ENCODE measurements around the gene GLI2. TPM values are rescaled to one million over a fixed set of nuclear protein-coding genes. Genes with fewer than 3 reads are reported as not detected.

GLI2 gene
- total and polyA plus RNA-seq, 2 donors (not counting 1 experiment from before 2014, with no cell fraction given) = not detected

DNA sequence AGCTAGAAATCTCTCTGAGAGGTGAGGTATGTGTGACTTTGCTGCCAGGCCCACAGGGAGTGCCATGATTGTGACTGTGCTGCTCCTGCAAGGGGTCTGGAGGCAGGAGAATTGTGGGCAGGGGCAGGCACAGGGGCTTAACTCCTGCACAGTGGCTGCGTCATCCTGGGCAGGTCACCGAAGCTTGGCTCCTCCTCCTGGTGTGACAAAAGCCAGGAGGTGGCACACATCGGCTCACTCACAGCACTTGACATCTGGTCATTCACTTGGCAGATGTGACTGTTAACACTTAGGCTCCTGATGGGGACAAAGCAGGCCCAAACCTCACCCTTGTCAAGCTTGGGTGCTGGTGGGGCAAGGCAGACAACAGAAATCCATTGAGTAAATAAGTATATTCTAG lies 36.4 kb upstream of the GLI2 start:
- Mint-ChIP-seq H3K4me1 (peaks cover 2% of the 10 kb centered on the region), H3K27ac (no peak overlapping the region), H3K9me3 (ENCODE audit: insufficient read depth) (no peaks in the 10 kb centered on the region), H3K27me3 (peaks cover 36% of the 10 kb centered on the region), H3K4me3 (no peak overlapping the region)
- ATAC-seq (ENCODE audit: low read depth) (no peak), DNase-seq (no peak)
- no peaks in the 10 kb centered on the region for H4K20me1 ChIP-seq (ENCODE audit: control insufficient read depth, insufficient read depth, low read length, poor library complexity, severe bottlenecking)
- WGBS (ENCODE audit: insufficient coverage) = 80% methylated on average over 3 of the region's 3 CpGs
- peaks cover 0 to 20% (median 7%) of the 10 kb centered on the region in 4 experiments for H3K27me3 ChIP-seq (replicated peaks in 1 of 4; ENCODE audit: control extremely low read depth in 1 of 4, control insufficient read depth in 3 of 4, insufficient read depth in 4 of 4, low read length in 3 of 4)
- H3K36me3 ChIP-seq (replicated peaks in 1 of 2; ENCODE audit: control extremely low read depth in 1 of 2, control insufficient read depth in 1 of 2, extremely low read depth in 1 of 2, insufficient read depth in 2 of 2, low read length in 1 of 2) = no peaks in the 10 kb centered on the region
- H3K4me2 ChIP-seq (replicated peaks; ENCODE audit: low read depth, low read length, poor library complexity, severe bottlenecking) = no peak overlapping the region
- peaks cover 0 to 7% (median 0%) of the 10 kb centered on the region in 3 donors for H3K9me3 ChIP-seq (ENCODE audit: control extremely low read depth in 1 of 3, control insufficient read depth in 2 of 3, insufficient read depth in 1 of 3, low read length in 2 of 3)
- H3K4me1 ChIP-seq (ENCODE audit: control insufficient read depth in 2 of 2, insufficient read depth in 2 of 2, low read length in 2 of 2) = peaks cover 0 to 4% of the 10 kb centered on the region in 2 donors
- H3K9ac ChIP-seq (ENCODE audit: low read length) = no peak overlapping the region
- intact Hi-C loops (cut with micrococcal nuclease) = no loop called here
- no peak overlapping the region for H2AFZ ChIP-seq (ENCODE audit: insufficient read depth, low read depth, low read length, poor library complexity, severe bottlenecking)
- no peaks in the 10 kb centered on the region for H3K79me2 ChIP-seq (ENCODE audit: control insufficient read depth, insufficient read depth, low read length)
- H3K4me3 ChIP-seq (ENCODE audit: control extremely low read depth in 1 of 5, extremely low read depth in 1 of 5, insufficient read depth in 1 of 5, low read depth in 2 of 5, low read length in 4 of 5) = no peak overlapping the region
- ChIA-PET CTCF (no interaction called here), POLR2A (no interaction called here)
- TF ChIP-seq, protein P1, sequence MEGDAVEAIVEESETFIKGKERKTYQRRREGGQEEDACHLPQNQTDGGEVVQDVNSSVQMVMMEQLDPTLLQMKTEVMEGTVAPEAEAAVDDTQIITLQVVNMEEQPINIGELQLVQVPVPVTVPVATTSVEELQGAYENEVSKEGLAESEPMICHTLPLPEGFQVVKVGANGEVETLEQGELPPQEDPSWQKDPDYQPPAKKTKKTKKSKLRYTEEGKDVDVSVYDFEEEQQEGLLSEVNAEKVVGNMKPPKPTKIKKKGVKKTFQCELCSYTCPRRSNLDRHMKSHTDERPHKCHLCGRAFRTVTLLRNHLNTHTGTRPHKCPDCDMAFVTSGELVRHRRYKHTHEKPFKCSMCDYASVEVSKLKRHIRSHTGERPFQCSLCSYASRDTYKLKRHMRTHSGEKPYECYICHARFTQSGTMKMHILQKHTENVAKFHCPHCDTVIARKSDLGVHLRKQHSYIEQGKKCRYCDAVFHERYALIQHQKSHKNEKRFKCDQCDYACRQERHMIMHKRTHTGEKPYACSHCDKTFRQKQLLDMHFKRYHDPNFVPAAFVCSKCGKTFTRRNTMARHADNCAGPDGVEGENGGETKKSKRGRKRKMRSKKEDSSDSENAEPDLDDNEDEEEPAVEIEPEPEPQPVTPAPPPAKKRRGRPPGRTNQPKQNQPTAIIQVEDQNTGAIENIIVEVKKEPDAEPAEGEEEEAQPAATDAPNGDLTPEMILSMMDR (IDR thresholded peaks at IDR 0.05) = no peak
- TF ChIP-seq EZH2 (IDR thresholded peaks at IDR 0.05; ENCODE audit: borderline replicate concordance, insufficient read depth, low read depth, low read length, poor library complexity, severe bottlenecking) = no peak
- H3K27ac ChIP-seq (ENCODE audit: low read length in 2 of 2) = no peak overlapping the region

DNA sequence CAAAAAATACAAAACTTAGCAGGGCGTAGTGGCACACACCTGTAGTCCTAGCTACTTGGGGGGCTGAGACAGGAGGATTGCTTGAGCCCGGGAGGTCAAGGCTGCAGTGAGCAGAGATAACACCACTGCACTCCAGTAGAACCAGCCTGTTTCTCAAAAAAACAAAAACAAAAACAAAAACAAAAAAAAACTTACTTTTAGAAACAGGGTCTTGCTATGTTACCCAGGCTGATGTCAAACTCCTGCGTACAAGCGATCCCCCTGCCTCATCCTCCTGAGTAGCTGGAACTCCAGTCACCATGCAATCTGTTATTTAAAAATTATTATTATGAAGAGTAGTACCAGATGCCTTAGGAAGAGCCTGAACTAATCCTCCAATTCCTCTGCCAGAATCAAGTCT lies 35.0 kb upstream of the GLI2 start:
- peaks cover 0 to 3% of the 10 kb centered on the region in 2 donors for H3K4me1 ChIP-seq (ENCODE audit: control insufficient read depth in 2 of 2, insufficient read depth in 2 of 2, low read length in 2 of 2)
- H4K20me1 ChIP-seq (ENCODE audit: control insufficient read depth, insufficient read depth, low read length, poor library complexity, severe bottlenecking) = no peaks in the 10 kb centered on the region
- intact Hi-C loops (cut with micrococcal nuclease) = no loop called here
- peaks cover 0 to 8% (median 3%) of the 10 kb centered on the region in 4 experiments for H3K27me3 ChIP-seq (replicated peaks in 1 of 4; ENCODE audit: control extremely low read depth in 1 of 4, control insufficient read depth in 3 of 4, insufficient read depth in 4 of 4, low read length in 3 of 4)
- H3K4me3 Mint-ChIP-seq = no peak overlapping the region
- H3K27ac ChIP-seq (ENCODE audit: low read length in 2 of 2) = no peak overlapping the region
- no peak overlapping the region for H3K4me3 ChIP-seq (ENCODE audit: control extremely low read depth in 1 of 5, extremely low read depth in 1 of 5, insufficient read depth in 1 of 5, low read depth in 2 of 5, low read length in 4 of 5)
- no peak overlapping the region for H3K9ac ChIP-seq (ENCODE audit: low read length)
- CTCF ChIA-PET = no interaction called here
- DNase-seq (no peak), ATAC-seq (ENCODE audit: low read depth) (no peak)
- no peaks in the 10 kb centered on the region for H3K36me3 ChIP-seq (replicated peaks in 1 of 2; ENCODE audit: control extremely low read depth in 1 of 2, control insufficient read depth in 1 of 2, extremely low read depth in 1 of 2, insufficient read depth in 2 of 2, low read length in 1 of 2)
- H2AFZ ChIP-seq (ENCODE audit: insufficient read depth, low read depth, low read length, poor library complexity, severe bottlenecking) = no peak overlapping the region
- POLR2A ChIA-PET = no interaction called here
- H3K27me3 Mint-ChIP-seq = peaks cover 28% of the 10 kb centered on the region
- TF ChIP-seq, protein P1 (IDR thresholded peaks at IDR 0.05) = no peak
- TF ChIP-seq EZH2 (IDR thresholded peaks at IDR 0.05; ENCODE audit: borderline replicate concordance, insufficient read depth, low read depth, low read length, poor library complexity, severe bottlenecking) = no peak
- no peak overlapping the region for H3K4me2 ChIP-seq (replicated peaks; ENCODE audit: low read depth, low read length, poor library complexity, severe bottlenecking)
- H3K9me3 Mint-ChIP-seq (ENCODE audit: insufficient read depth) = no peaks in the 10 kb centered on the region
- no CpG with 5 or more reads among the region's 4 CpGs for WGBS (ENCODE audit: insufficient coverage)
- H3K79me2 ChIP-seq (ENCODE audit: control insufficient read depth, insufficient read depth, low read length) = no peaks in the 10 kb centered on the region
- no peaks in the 10 kb centered on the region for H3K4me1 Mint-ChIP-seq
- no peak overlapping the region for H3K27ac Mint-ChIP-seq
- peaks cover 0 to 7% (median 0%) of the 10 kb centered on the region in 3 donors for H3K9me3 ChIP-seq (ENCODE audit: control extremely low read depth in 1 of 3, control insufficient read depth in 2 of 3, insufficient read depth in 1 of 3, low read length in 2 of 3)

All from B cell (primary cell).